GM10847 (cell line): ENCODE measurements around the gene LYL1.

Experiments
- POLR2A ChIP-seq: IDR thresholded peaks from 2 replicates; pipeline ENCODE4 v1.6.1; 2011; ENCODE audit not compliant: insufficient read length; ENCODE audit errors: extremely low read depth

Gene LYL1

DNA sequence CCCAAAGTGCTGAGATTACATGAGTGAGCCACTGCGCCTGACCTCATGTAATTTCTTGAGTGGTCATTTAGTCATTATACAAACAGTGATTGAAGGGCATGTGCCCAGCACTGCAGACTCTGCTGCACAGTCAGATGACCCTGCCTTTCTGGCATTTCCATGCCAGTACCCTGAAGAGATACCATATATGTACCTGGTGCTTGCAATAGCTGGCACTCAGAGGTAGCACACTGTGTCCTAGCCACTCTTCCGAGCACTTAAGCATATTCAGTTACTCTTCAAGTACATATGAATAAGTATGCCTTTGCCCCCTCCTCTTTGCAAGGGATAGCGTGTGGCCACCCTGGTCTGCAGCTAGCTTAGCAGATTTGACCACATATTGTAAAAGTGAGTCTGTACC lies 32.0 kb upstream of the LYL1 start:
- TF ChIP-seq POLR2A = no peak

- no peak for TF ChIP-seq POLR2A
Observed at GRCh38 chr19:13133241-13133870, 30.7 kb upstream of the LYL1 start.

DNA sequence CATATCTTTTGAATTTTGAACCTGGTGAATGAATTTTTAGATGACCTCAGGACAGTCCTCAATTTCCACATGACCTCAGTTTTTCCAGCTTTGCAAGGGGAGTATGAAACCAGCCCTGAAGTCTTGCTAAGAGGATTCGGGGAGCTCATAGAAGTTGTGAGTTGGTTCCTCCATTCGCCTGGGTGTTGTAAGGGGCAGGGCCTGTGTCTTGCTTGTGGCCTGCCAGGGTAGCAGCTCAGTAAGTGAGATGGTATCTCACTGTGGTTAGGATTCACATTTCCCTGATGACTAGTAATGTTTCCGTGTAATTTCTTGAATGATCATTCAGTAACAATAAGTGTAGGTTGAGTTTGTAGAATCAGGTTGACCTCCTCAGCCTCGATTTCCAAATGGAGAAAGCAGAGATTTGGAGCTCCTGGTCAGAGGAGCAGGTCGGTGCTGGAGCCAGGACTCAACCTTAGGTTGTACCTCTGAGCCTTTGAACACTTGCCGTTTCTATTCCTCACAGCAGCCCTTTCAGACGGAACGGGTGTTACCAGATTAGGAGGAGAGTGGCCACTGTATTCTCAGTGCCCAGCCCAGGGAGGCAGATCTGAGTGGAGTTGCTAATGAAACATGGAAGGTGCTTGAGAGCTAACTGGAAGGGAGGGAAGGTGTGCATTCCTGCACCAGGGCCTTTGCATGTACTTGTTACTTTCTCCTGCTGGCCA lies 30.0 kb upstream of the LYL1 start:
- TF ChIP-seq POLR2A = no peak

DNA sequence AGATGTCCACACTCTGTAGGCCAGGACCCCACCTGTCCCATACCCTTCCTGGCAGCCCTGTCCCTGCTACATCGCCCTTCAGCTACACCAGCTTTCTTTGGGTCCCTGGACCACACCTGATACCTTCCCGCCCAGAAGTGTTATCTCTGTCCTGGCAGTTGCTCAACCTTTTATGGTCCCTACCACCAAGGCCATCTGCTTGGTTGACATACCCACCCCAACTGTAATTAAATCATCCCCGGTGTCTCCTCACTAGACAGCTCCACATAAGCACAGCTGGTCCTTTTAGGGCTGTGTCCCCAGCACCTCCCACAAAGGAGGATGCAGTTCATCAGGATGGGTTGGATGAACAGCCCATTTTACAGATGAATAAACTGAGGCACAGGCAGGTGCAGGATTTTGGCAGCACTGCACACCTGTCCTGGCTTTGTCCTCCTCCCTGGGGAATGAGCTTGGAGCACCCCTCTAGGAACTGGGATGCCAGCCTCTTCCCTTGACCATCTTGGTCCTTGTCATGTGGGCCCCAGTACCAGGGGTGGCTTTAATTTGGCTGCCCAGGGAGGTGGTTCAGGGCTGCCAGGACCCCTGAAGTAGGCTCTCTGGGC lies 28.3 kb upstream of the LYL1 start:
- no peak for TF ChIP-seq POLR2A

- no peak for TF ChIP-seq POLR2A
Observed at GRCh38 chr19:13129384-13129783, 26.7 kb upstream of the LYL1 start.

- TF ChIP-seq POLR2A = no peak
Observed at GRCh38 chr19:13128583-13128982, 25.9 kb upstream of the LYL1 start.

DNA sequence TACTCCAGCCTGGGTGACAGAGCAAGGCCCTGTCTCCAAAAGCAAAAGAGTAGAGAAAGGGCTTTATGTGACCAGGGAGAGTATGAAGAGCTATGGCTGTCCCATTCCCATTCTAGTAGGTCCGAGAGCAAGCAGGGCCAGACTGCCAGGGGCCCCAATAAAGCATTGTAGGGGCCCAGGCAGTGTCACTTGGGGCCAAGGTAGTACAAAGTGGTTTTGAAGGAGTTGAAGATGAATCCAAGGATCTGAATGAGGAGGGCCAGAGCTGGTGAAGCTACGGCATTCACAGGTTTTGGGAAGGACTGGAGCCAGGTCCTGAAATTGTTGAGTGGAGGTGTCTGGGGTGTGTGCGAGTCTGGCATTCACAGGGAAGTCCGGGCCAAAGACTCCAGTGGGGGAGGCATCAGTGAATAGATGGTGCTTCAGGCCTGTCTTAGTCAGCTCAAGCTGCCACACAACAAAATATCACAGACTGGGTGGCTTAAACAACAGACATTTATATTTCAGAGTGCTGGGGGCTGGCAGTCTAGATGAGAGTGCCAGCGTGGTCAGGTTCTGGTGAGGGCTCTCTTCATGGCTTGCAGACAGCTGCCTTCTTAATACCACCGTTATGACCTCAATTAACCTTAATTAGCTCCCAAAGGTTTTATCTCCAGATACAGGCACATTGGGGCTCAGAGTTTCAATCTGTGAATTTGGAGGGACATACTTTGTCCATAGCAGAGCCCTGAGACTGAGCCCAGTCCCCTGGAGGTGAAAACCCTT lies 25.3 kb upstream of the LYL1 start:
- no peak for TF ChIP-seq POLR2A

- TF ChIP-seq POLR2A = no peak
Observed at GRCh38 chr19:13127051-13127450, 24.4 kb upstream of the LYL1 start.

GRCh38 chr19:13122980-13123957 lies 20.6 kb upstream of the LYL1 start:
- TF ChIP-seq POLR2A = no peak

DNA sequence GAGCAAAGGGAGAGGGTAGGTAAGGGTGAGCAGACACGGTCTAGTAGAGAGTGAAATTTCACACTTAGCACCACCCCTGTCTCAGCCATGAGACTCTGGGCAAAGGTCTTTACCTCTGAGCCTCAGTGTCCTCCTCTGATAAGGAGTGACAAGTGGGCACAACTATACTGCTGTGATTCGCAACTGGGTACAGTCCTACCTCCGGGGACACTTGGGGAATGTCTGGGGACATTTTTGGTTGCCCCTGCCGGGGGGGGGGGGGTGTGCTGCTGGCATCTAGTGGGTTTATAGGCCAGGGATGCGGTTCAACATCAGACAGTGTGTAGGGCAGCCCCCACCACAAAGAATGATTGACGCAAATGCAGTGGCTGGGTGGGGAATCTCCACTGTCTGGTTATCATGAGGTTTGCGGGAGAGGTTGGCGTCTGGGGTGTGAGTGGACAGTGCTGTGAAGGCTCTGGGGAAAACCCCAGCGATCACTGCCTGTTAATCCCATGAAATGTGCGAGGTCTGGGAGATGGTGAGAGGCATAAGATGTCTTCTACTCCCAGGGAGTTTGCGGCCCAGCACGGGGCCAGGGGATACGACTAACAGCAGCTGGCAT lies 19.7 kb upstream of the LYL1 start:
- TF ChIP-seq POLR2A = no peak

- no peak for TF ChIP-seq POLR2A
Observed at GRCh38 chr19:13121551-13122274, 19.1 kb upstream of the LYL1 start.

GRCh38 chr19:13120817-13121216 lies 18.2 kb upstream of the LYL1 start:
- no peak for TF ChIP-seq POLR2A

GRCh38 chr19:13120031-13120430 lies 17.4 kb upstream of the LYL1 start:
- TF ChIP-seq POLR2A = no peak

- TF ChIP-seq POLR2A = no peak
Observed at GRCh38 chr19:13119627-13120026, 17.0 kb upstream of the LYL1 start.
